Colonic mucosa (tissue), 4 donors: ENCODE measurements around the gene USP49. TPM values are rescaled to one million over a fixed set of nuclear protein-coding genes. Genes with fewer than 3 reads are reported as not detected.

ENCODE experiments used
- DNase-seq: peaks from one replicate; pipeline ENCODE4 v3.0.0-alpha.2; 2020
- H3K27ac ChIP-seq: fragments of 200-600 bp; one replicate; pipeline ENCODE4 v1.8.0; 2021
- H3K27me3 ChIP-seq: fragments of 200-600 bp; one replicate; pipeline ENCODE4 v1.8.0; 2021
- H3K36me3 ChIP-seq: fragments of 200-600 bp; one replicate; pipeline ENCODE4 v1.8.0; 2021
- H3K4me1 ChIP-seq: fragments of 200-600 bp; one replicate; pipeline ENCODE4 v1.8.0; 2021; ENCODE audit warnings: mild to moderate bottlenecking
- H3K4me3 ChIP-seq: fragments of 200-600 bp; one replicate; pipeline ENCODE4 v1.8.0; 2021
- H3K9ac ChIP-seq, 2 donors: one replicate each; pipeline ENCODE4 v1.7.0; 2013; ENCODE audit warnings: control low read depth in 2 of 2, low read depth in 2 of 2, low read length in 2 of 2
- H3K9me3 ChIP-seq: fragments of 200-600 bp; one replicate; pipeline ENCODE4 v1.8.0; 2021
- intact Hi-C: fragments of 100-400 bp; cut with DNase I; formaldehyde crosslinking; loops from one replicate; pipeline ENCODE4 v1.14.1; 2022
- total RNA-seq, 2 donors: library from RNA; stranded (reverse); fragmentation: NEBNext Ultra II Directional in 1 of 2; extraction: Animal tissue kit (Norgen Biotek cat#: 25700) in 1 of 2; gene quantifications; one replicate each; pipeline ENCODE4 v1.2.1, GENCODE V29; 2021
- TF ChIP-seq, protein P1 (sequence below): fragments of 200-600 bp; IDR thresholded peaks from one replicate; pipeline ENCODE4 v1.8.0; 2022; ENCODE audit warnings: antibody characterized with exemption, mild to moderate bottlenecking
- donor health status: healthy.
- donor health status: DM: no; HTN: no; CAD: no.
- donor health status: DM: no; HTN: no; CAD: no.

Gene USP49
- total RNA-seq, 2 donors from 2014 or later = 1.7 to 2.9 TPM

DNA sequence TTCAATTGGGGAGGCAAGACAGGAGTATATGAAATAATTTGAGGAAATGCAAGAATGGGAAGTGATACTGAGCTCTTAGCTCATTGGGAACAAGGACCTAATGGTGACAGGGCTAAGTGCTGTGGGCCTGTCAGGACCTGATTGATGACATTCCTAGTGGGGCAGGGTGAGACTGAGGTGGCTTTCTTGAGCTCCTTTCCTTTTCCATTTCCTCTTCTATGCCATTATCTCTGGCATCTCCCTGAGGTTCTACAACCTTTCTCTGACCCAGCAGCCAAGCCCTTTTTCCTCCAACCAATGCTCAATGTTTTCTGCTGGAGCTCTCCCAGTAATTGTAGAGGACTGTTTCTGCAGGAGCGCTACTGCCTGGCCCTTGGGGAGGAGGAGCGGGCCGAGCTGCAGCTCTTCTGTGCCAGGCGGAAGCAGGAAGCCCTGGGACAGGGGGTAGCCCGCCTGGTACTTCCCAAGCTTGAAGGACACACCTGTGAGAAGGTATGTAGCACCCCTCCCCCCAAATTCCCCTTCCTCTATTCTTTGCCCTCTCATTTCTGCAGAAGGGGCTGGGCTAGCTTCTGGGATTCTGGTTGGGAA is 110.5 kb downstream of the USP49 start:
- peaks cover 8% of the 10 kb centered on the region for H3K4me1 ChIP-seq
- DNase-seq = no peak
- no peaks in the 10 kb centered on the region for H3K36me3 ChIP-seq
- H3K27me3 ChIP-seq = no peaks in the 10 kb centered on the region
- H3K4me3 ChIP-seq = no peak overlapping the region
- intact Hi-C loops = loop anchor here (5.0 kb wide), 1 partner anchor 138 kb away; the partner anchor contains the start of genes BYSL and MED20
- no peak overlapping the region for H3K27ac ChIP-seq
- no peak overlapping the region for H3K9ac ChIP-seq
- no peaks in the 10 kb centered on the region for H3K9me3 ChIP-seq
- TF ChIP-seq, protein P1, sequence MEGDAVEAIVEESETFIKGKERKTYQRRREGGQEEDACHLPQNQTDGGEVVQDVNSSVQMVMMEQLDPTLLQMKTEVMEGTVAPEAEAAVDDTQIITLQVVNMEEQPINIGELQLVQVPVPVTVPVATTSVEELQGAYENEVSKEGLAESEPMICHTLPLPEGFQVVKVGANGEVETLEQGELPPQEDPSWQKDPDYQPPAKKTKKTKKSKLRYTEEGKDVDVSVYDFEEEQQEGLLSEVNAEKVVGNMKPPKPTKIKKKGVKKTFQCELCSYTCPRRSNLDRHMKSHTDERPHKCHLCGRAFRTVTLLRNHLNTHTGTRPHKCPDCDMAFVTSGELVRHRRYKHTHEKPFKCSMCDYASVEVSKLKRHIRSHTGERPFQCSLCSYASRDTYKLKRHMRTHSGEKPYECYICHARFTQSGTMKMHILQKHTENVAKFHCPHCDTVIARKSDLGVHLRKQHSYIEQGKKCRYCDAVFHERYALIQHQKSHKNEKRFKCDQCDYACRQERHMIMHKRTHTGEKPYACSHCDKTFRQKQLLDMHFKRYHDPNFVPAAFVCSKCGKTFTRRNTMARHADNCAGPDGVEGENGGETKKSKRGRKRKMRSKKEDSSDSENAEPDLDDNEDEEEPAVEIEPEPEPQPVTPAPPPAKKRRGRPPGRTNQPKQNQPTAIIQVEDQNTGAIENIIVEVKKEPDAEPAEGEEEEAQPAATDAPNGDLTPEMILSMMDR = no peak

DNA sequence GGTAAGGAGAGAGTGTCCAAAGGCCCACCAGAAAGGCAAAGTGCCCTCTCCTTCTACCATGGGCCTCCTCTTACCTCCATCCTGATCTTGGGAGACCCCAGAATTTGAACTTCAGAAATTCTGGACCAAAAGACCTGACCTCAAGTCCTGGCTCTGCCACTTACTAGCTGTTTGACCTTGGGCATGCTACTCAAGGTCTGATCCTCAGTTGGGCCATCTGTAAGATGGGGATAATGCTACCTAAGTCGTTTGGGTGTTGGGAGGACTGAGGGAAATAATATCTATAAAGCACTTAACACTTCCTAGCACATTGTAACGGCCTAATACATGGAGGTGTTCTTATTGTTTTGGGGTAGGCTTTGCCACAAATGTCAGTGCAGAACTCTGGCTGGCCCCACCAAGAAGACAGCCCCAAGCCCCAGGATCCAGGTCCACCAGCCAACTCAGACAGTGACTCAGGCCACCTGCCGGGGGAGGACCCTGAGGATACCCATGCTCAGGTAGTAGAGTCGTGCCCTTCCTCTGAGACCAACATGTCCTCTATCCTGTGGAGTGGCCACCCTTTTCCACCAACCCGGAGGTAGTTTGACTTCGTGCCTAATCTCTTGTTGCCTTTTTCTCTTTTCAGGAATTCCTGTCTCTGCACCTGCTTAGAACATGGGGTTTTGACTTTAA is 111.9 kb downstream of the USP49 start:
- TF ChIP-seq, protein P1 = no peak
- H3K27ac ChIP-seq = no peak overlapping the region
- DNase-seq = no peak

DNA sequence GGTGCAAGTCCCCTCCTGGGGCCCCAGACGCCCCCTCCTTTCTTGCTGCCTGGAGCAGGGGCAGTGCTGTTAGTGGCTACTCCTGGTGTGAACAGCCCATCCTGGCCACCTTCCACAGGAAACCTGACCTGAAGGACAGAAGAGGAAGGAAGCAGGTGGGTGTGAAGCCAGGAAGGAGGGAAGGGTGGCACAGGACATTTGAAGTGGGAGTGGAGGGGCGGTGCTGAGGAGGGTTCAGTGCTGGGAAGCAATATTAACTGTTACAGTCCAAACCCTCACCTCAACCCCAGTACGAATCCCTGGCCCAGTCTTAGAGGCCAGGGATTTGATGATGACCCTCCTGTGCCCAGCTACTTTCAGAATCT is 113.8 kb downstream of the USP49 start:
- H3K9ac ChIP-seq = peak overlapping the region in 1 of 2 donors; percentile 89
- no peaks in the 10 kb centered on the region for H3K27me3 ChIP-seq
- peaks cover 14% of the 10 kb centered on the region for H3K4me1 ChIP-seq
- no peaks in the 10 kb centered on the region for H3K9me3 ChIP-seq
- no peaks in the 10 kb centered on the region for H3K36me3 ChIP-seq
- peak; percentile 75 for DNase-seq
- intact Hi-C loops = loop anchor here (2.0 kb wide), 1 partner anchor 263 kb away; no protein-coding TSS in a partner anchor
- peak overlapping the region; percentile 80 for H3K27ac ChIP-seq
- H3K4me3 ChIP-seq = peak overlapping the region; percentile 52
- TF ChIP-seq, protein P1 = no peak

More for the DNA sequence above, 111.9 kb downstream of the USP49 start:
- H3K36me3 ChIP-seq = no peaks in the 10 kb centered on the region
- intact Hi-C loops = no loop called here
- peaks cover 14% of the 10 kb centered on the region for H3K4me1 ChIP-seq
- no peak overlapping the region for H3K4me3 ChIP-seq
- no peaks in the 10 kb centered on the region for H3K9me3 ChIP-seq
- H3K27me3 ChIP-seq = no peaks in the 10 kb centered on the region
- H3K9ac ChIP-seq = no peak overlapping the region

DNA sequence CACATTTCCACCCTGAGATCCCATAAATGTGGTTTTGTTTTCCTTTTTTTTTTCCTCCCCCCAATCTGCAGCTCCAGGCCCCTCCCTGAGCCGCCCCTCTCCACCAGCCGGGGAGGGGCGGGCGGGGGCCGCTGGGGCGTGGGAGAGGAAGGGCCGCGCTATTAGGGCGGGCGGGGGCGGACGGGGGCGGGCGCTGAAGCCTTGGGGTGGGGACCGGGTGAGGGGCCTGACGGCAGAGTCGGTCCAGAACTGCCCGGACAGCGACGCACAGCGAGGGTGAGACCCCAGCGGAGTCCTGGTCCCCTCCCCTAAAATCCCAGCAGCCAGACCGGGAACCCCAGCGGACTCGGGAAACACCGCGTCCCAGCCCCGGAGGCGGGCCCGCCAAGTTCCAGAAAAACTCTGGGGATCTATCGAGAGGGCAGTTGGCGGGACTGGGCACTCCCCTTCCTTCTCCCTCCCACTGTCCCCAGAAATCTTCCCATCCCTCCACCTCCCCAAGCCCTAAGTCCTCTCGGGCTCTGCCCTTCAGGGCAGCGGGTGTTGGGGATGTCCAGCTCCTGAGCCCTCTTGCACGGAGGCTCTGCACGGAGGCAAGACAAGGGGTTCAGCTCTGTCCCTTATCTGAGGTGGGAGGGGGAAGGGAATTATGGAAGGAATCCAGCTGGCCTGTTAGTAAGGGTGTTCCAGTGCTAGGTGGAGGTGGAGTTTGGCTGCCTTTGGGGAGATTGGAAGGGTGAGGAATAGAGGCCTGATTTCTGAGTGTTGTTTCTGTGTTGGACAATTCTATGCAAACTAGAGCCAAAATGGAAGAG is 114.4 kb downstream of the USP49 start, which contains the start of gene PRICKLE4:
Gene PRICKLE4, plus strand, starts transcription at position 232 of the 815 bp plus-strand sequence. CDS start 2,692 bp downstream, outside the sequence.
- Histone ChIP-seq H3K4me3 (peak within 1 kb of the TSS; percentile 54), H3K27ac (peak within 1 kb of the TSS; percentile 80), H3K9me3 (no peaks in the 10 kb centered on the region), H3K27me3 (no peaks in the 10 kb centered on the region), H3K9ac (peak within 1 kb of the TSS; percentile 74 to 89), H3K4me1 (peaks cover 9% of the 10 kb centered on the region), H3K36me3 (no peaks in the 10 kb centered on the region)
- intact Hi-C loops = loop anchor here (2.0 kb wide), 1 partner anchor 264 kb away; no protein-coding TSS in a partner anchor
- TF ChIP-seq, protein P1 = no peak
- peak; percentile 74 for DNase-seq

DNA sequence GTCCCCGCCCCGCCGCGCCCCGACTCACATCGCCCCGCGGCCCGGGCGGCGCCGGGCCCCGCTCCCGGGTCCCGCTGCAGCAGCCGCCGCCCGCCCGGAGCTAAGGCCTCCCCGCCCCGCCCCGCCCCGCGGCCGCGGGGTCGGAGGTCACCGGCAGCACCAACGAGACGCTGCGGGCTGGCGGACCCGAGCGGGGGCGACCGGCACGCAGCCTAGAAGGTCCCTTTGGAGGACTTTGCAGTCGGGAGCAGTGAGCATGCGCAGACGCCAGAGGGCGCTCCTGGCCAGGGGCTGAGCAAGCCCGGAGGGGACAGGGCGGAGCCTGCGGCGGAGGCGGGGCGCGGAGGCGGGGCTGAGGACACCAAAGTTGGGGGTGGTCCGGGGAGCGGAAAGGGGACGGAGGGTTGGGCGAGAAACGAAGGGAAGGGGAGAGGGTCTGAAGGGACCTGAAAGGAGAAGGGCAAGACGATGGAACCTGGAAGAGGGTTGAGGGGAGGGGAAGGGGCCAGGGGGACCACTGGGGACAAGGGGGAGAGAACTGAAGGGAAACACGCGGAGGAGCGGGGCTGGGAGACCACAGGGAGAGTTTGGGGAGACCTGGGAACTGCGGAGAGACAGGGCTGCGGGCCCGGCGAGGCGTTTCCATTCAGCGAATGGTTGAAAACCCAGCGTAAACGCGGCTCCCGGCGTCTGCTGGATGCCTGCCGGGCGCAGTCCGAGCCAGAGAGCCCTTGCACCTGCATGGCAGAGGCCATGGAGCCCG is 115.2 kb downstream of the USP49 start, which contains the start of gene FRS3:
Gene FRS3, minus strand, starts transcription at position 113 of the 763 bp plus-strand sequence. CDS start 2,913 bp downstream, outside the sequence.
- TF ChIP-seq, protein P1 = peak; percentile 57

More for the DNA sequence above, 115.2 kb downstream of the USP49 start, which contains the start of gene FRS3:
- intact Hi-C loops = loop anchor here (2.0 to 10.0 kb wide), 4 partner anchors 43 to 415 kb away; partner anchors contain the start of gene TFEB
- Histone ChIP-seq H3K4me1 (peaks cover 6% of the 10 kb centered on the region), H3K27me3 (no peaks in the 10 kb centered on the region), H3K4me3 (peak within 1 kb of the TSS; percentile 54), H3K9me3 (no peaks in the 10 kb centered on the region), H3K9ac (peak within 1 kb of the TSS; percentile 74 to 89), H3K27ac (peak within 1 kb of the TSS; percentile 80), H3K36me3 (no peaks in the 10 kb centered on the region)
- peak; percentile 100 for DNase-seq
